Mesenteric fat pad (tissue), 1 donor: ENCODE results near the gene ATG10. TPM values are rescaled to one million over a fixed set of nuclear protein-coding genes. Genes with fewer than 3 reads are reported as not detected.

Experiments
- total RNA-seq: library from RNA; stranded (reverse); fragmentation: NEBNext Ultra II Directional; extraction: Animal tissue kit (Norgen Biotek cat#: 25700); gene quantifications from one replicate; pipeline ENCODE4 v1.2.1, GENCODE V29; 2021
- donor health status: DM: yes; HTN: yes; CAD: no.

ATG10 gene
- total RNA-seq, 1 donor from 2014 or later = 4.9 TPM

Other genes starting within 250 kb of the ATG10 start
- gene SSBP2, start 220.9 kb upstream of the ATG10 start, total RNA-seq = 29.0 TPM